ENCODE measurements around the gene LRCH4.

DNA sequence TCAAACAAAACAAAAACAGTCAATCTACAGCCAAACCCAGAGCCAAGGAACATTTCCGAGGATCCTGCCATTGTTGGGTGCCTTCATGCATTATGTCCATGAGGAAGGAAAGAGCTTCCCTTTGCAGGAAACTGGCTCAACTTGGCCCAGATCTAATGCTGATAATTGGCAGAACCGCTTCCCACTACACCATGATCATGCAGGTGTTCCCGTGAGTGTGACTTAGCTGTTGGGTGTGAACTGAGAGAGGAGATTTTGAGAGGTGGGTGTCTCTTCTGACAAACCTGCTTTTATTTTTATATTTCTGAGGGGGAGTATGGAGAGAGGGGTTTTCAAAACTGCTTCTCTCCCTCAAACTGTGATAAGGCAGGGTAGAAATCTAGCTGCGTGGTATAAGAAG is 26.8 kb downstream of the LRCH4 start:
- TF ChIP-seq POLR2AphosphoS5 (IDR thresholded peaks at IDR 0.05) (no peak), EP300 (IDR thresholded peaks at IDR 0.05; ENCODE audit: low read depth) (no peak)

Data from transverse colon (tissue), 3 donors.